Activated B cell treated with CpG ODN at 0.5 μM for 24 hours (primary cell): ENCODE measurements around the gene FAH. TPM values are rescaled to one million over a fixed set of nuclear protein-coding genes. Genes with fewer than 3 reads are reported as not detected.

ENCODE experiments used
- ATAC-seq: fragments of 200-7000 bp; cut with Tn5 transposase; one replicate; pipeline ENCODE4 v1.10.0; 2021; ENCODE audit warnings: low read depth, mild to moderate bottlenecking, moderate library complexity
- CTCF ChIA-PET: fragments of 350-600 bp; sonication (Branson Sonifier 250); formaldehyde crosslinking; loops from one replicate; lab custom pipeline; 2021; ENCODE audit warnings: antibody characterized with exemption; lab: Charles Lee
- POLR2A ChIA-PET: fragments of 350-600 bp; sonication (Branson Sonifier 250); formaldehyde crosslinking; loops from one replicate; lab custom pipeline; 2021; ENCODE audit warnings: antibody characterized with exemption; lab: Charles Lee
- DNase-seq: peaks from one replicate; pipeline ENCODE4 v3.0.0; 2022
- H3K27ac Mint-ChIP-seq: one replicate; pipeline ENCODE4 v1.8.0; 2020; ENCODE audit warnings: mixed read lengths
- H3K27me3 Mint-ChIP-seq: one replicate; pipeline ENCODE4 v1.8.0; 2021; ENCODE audit warnings: mixed read lengths
- H3K36me3 Mint-ChIP-seq: one replicate; pipeline ENCODE4 v1.8.0; 2021; ENCODE audit warnings: low read depth, mixed read lengths
- H3K4me1 Mint-ChIP-seq: one replicate; pipeline ENCODE4 v1.8.0; 2021; ENCODE audit warnings: mixed read lengths
- H3K4me3 Mint-ChIP-seq: one replicate; pipeline ENCODE4 v1.8.0; 2020; ENCODE audit warnings: mild to moderate bottlenecking, mixed read lengths
- H3K9me3 Mint-ChIP-seq: one replicate; pipeline ENCODE4 v1.8.0; 2020; ENCODE audit warnings: mixed read lengths
- CTCF ChIP-seq: fragments of 200-600 bp; IDR thresholded peaks from one replicate; pipeline ENCODE4 v1.8.0; 2022; ENCODE audit warnings: antibody characterized with exemption, mild to moderate bottlenecking
- intact Hi-C: fragments of 100-400 bp; cut with micrococcal nuclease; formaldehyde crosslinking; loops from one replicate; pipeline ENCODE4 v1.15.1; 2024
- total RNA-seq: library from RNA; stranded (reverse); gene quantifications from 2 replicates; pipeline ENCODE4 v1.2.3, GENCODE V29; 2022

The FAH gene
- total RNA-seq, 1 donor from 2014 or later: 8.6 TPM

DNA sequence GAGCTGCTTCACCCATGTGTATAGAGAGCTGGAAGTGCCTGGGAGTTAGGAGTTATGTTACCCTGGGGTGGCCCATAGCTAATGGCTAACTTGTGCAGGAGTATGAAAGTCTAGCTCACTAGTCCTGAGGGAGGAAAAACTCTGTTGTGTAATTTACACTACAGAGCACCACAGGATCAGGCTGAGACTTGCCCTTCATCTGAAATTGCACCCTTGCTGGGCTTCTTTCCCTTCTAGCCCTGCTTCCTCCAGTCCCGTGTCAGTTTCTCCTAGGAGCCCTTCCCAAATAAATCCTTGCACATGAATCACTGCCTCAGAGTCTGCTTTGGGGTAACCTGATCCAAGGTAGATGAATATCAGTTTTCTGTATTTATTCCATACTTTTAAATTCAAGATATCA, 59.2 kb downstream of the FAH start:
- CTCF ChIA-PET: no interaction called here
- TF ChIP-seq CTCF: no peak

DNA sequence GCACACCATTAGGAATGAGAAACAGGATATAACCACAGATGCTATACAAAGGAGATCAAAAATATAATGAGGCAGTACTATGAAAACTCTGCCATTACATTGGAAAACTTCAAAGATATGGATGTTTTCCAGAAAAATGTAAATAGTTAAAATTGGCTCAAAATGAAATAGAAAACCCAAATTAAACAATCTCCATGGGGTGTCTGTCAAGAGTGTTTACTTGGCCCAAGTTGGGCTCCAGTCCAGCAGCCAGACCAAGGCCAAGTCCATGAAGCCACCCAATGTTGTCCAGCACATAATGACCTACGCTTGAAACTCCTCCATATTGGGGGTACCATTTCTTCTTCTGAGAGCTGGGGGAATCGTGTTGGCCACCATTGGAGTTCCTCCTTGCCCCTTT, 62.1 kb downstream of the FAH start:
- Mint-ChIP-seq H3K9me3 (peaks cover 4% of the 10 kb centered on the region), H3K4me1 (peaks cover 2% of the 10 kb centered on the region), H3K27me3 (peaks cover 23% of the 10 kb centered on the region), H3K4me3 (no peak overlapping the region), H3K36me3 (no peaks in the 10 kb centered on the region), H3K27ac (no peak overlapping the region)
- DNase-seq: no peak
- intact Hi-C loops: no loop called here
- ChIA-PET CTCF (no interaction called here), POLR2A (no interaction called here)
- ATAC-seq: no peak
- TF ChIP-seq CTCF: no peak

More for the DNA sequence above, 59.2 kb downstream of the FAH start:
- peaks cover 35% of the 10 kb centered on the region for H3K27me3 Mint-ChIP-seq
- H3K4me3 Mint-ChIP-seq: no peak overlapping the region
- no peak overlapping the region for H3K27ac Mint-ChIP-seq
- ATAC-seq (no peak), DNase-seq (no peak)
- peaks cover 4% of the 10 kb centered on the region for H3K9me3 Mint-ChIP-seq
- intact Hi-C loops: no loop called here
- peaks cover 2% of the 10 kb centered on the region for H3K4me1 Mint-ChIP-seq
- POLR2A ChIA-PET: no interaction called here
- no peaks in the 10 kb centered on the region for H3K36me3 Mint-ChIP-seq

DNA sequence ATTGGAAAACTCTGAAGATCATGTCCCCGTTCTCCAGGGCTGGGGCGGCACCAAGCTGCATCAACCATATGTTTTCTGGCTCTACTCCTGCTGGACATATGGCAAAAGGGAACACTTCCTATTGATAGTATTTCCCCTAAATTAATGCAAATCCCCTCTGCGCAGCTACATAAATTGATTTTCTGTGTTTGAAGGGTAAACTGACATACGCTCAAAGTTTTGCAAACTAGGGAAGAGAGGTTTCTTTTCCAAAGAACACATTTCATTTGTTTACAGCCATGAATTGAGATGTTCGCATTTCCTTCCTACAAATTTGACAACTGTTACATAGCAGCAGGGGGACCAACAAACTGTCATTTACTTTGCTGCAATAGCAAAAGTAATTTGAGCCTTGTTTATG, 63.3 kb downstream of the FAH start:
- Mint-ChIP-seq H3K4me3 (no peak overlapping the region), H3K27ac (no peak overlapping the region), H3K4me1 (no peaks in the 10 kb centered on the region), H3K36me3 (no peaks in the 10 kb centered on the region), H3K27me3 (peaks cover 17% of the 10 kb centered on the region), H3K9me3 (peaks cover 4% of the 10 kb centered on the region)
- intact Hi-C loops: no loop called here
- ChIA-PET CTCF (no interaction called here), POLR2A (no interaction called here)
- no peak for DNase-seq
- TF ChIP-seq CTCF: no peak
- ATAC-seq: no peak

GRCh38 chr15:80216911-80217310, 64.1 kb downstream of the FAH start:
- Mint-ChIP-seq H3K9me3 (peaks cover 4% of the 10 kb centered on the region), H3K27ac (no peak overlapping the region), H3K4me3 (no peak overlapping the region), H3K36me3 (no peaks in the 10 kb centered on the region), H3K27me3 (peaks cover 17% of the 10 kb centered on the region), H3K4me1 (no peaks in the 10 kb centered on the region)
- DNase-seq (no peak), ATAC-seq (no peak)
- ChIA-PET CTCF (no interaction called here), POLR2A (no interaction called here)
- no peak for TF ChIP-seq CTCF
- intact Hi-C loops: no loop called here

GRCh38 chr15:80217327-80217900, 64.6 kb downstream of the FAH start:
- Mint-ChIP-seq H3K27me3 (peaks cover 15% of the 10 kb centered on the region), H3K36me3 (no peaks in the 10 kb centered on the region), H3K4me3 (no peak overlapping the region), H3K4me1 (no peaks in the 10 kb centered on the region), H3K27ac (no peak overlapping the region), H3K9me3 (peaks cover 4% of the 10 kb centered on the region)
- DNase-seq: no peak
- POLR2A ChIA-PET: no interaction called here
- TF ChIP-seq CTCF: no peak
- intact Hi-C loops: no loop called here
- CTCF ChIA-PET: no interaction called here
- ATAC-seq: no peak
